SK-N-SH (cell line): ENCODE results near the gene CA9. TPM values are rescaled to one million over a fixed set of nuclear protein-coding genes. Genes with fewer than 3 reads are reported as not detected.

Source experiments
- CTCF ChIA-PET: fragments of 300-600, 350-600 bp; formaldehyde crosslinking; extraction: SDS; loops from one replicate; lab custom pipeline; 2021; lab: Yijun Ruan, JAX
- POLR2A ChIA-PET: fragments of 350-600 bp; sonication (Branson Sonifier 250); formaldehyde crosslinking; extraction: SDS; loops from one replicate; lab custom pipeline; 2020; ENCODE audit warnings: antibody characterized with exemption, inconsistent platforms; lab: Yijun Ruan, JAX
- DNase-seq: peaks from one replicate; pipeline ENCODE4 v3.0.0; 2012
- H2AFZ ChIP-seq: fragments of 200-600 bp; sonication (generic); 2 replicates; pipeline ENCODE4 v1.8.1; 2016; ENCODE audit warnings: antibody characterized with exemption, mild to moderate bottlenecking, low read depth
- H3F3A ChIP-seq: fragments of 200-600 bp; sonication (generic); replicated peaks from 2 replicates; pipeline ENCODE3; 2016; ENCODE audit warnings: antibody characterized with exemption, mild to moderate bottlenecking; ENCODE audit not compliant: insufficient read depth
- H3K27ac ChIP-seq, 2 experiments: fragments of 200-500 bp in 1 of 2; fragments of 200-600 bp in 1 of 2; sonication (Bioruptor generic) in 1 of 2; sonication (generic), shearing (Covaris generic) in 1 of 2; 2 replicates each; pipeline versions ENCODE4 v1.5.1 to v1.6.1; 2014 to 2016; ENCODE audit warnings: low read depth in 2 of 2, inconsistent platforms in 1 of 2, low read length in 1 of 2, mild to moderate bottlenecking in 1 of 2, mixed read lengths in 1 of 2
- H3K27me3 ChIP-seq: fragments of 200-600 bp; sonication (generic), shearing (Covaris generic); 2 replicates; pipeline ENCODE4 v1.6.1; 2016; ENCODE audit warnings: mixed run types; ENCODE audit not compliant: insufficient read depth
- H3K36me3 ChIP-seq, 2 experiments: fragments of 200-500 bp in 1 of 2; fragments of 200-600 bp in 1 of 2; sonication (Bioruptor generic) in 1 of 2; sonication (generic) in 1 of 2; replicated peaks in 1 of 2; 2 replicates each; pipeline versions ENCODE3 to v1.5.1; 2014 to 2016; ENCODE audit warnings: low read length in 1 of 2, mild to moderate bottlenecking in 1 of 2; ENCODE audit not compliant: insufficient read depth in 2 of 2, control insufficient read depth in 1 of 2
- H3K4me1 ChIP-seq, 2 experiments: fragments of 200-500 bp in 1 of 2; fragments of 200-600 bp in 1 of 2; sonication (Bioruptor generic) in 1 of 2; sonication (generic), shearing (Covaris generic) in 1 of 2; 2 replicates each; pipeline versions ENCODE4 v1.5.1 to v1.6.1; 2014 to 2016; ENCODE audit warnings: low read depth in 1 of 2, low read length in 1 of 2, mixed run types in 1 of 2; ENCODE audit not compliant: insufficient read depth in 2 of 2, control insufficient read depth in 1 of 2
- H3K4me2 ChIP-seq: fragments of 200-600 bp; sonication (generic), shearing (Covaris generic); 2 replicates; pipeline ENCODE4 v1.6.1; 2017; ENCODE audit warnings: mixed run types
- H3K4me3 ChIP-seq, 2 experiments: fragments of 200-500 bp in 1 of 2; fragments of 200-600 bp in 1 of 2; sonication (Bioruptor generic) in 1 of 2; sonication (generic), shearing (Covaris generic) in 1 of 2; 2 replicates each; pipeline versions ENCODE4 v1.5.1 to v1.8.1; 2014 to 2016; ENCODE audit warnings: low read depth in 2 of 2, inconsistent platforms in 1 of 2, low read length in 1 of 2, mild to moderate bottlenecking in 1 of 2, mixed read lengths in 1 of 2, moderate library complexity in 1 of 2
- H3K79me2 ChIP-seq: fragments of 200-600 bp; sonication (generic); 2 replicates; pipeline ENCODE4 v1.8.1; 2017; ENCODE audit warnings: mild to moderate bottlenecking; ENCODE audit not compliant: insufficient read depth
- H3K9ac ChIP-seq: fragments of 200-600 bp; sonication (generic); 2 replicates; pipeline ENCODE4 v1.6.1; 2017; ENCODE audit warnings: mixed run types
- H3K9me2 ChIP-seq: fragments of 200-600 bp; sonication (generic); 2 replicates; pipeline ENCODE4 v1.6.1; 2017; ENCODE audit warnings: mixed run types
- H3K9me3 ChIP-seq: fragments of 200-600 bp; sonication (generic); 2 replicates; pipeline ENCODE4 v1.6.1; 2017; ENCODE audit warnings: mixed run types, mild to moderate bottlenecking, moderate library complexity
- H4K20me1 ChIP-seq: fragments of 200-600 bp; sonication (generic); 2 replicates; pipeline ENCODE4 v1.6.1; 2017; ENCODE audit warnings: mild to moderate bottlenecking, mixed run types; ENCODE audit not compliant: insufficient read depth
- CTCF ChIP-seq: fragments of 200-600 bp; sonication (generic); IDR thresholded peaks from 2 replicates; pipeline ENCODE4 v1.6.1; 2017; ENCODE audit warnings: antibody characterized with exemption, mild to moderate bottlenecking, moderate library complexity
- EZH2phosphoT487 ChIP-seq: fragments of 200-600 bp; sonication (generic); IDR thresholded peaks from 2 replicates; pipeline ENCODE4 v1.6.1; 2017; ENCODE audit warnings: low read depth, mixed run types, mild to moderate bottlenecking, antibody characterized with exemption, moderate library complexity, borderline replicate concordance
- JUND ChIP-seq: IDR thresholded peaks from 2 replicates; pipeline ENCODE4 v1.4.0; 2012
- NFIC ChIP-seq: IDR thresholded peaks from 2 replicates; pipeline ENCODE4 v1.4.0; 2012; ENCODE audit warnings: borderline replicate concordance
- NRF1 ChIP-seq: IDR thresholded peaks from 2 replicates; pipeline ENCODE4 v1.6.1; 2012; ENCODE audit warnings: low read depth, mild to moderate bottlenecking, low read length
- POLR2AphosphoS5 ChIP-seq: IDR thresholded peaks from 2 replicates; pipeline ENCODE4 v1.6.1; 2012; ENCODE audit warnings: low read depth, low read length
- RAD21 ChIP-seq: IDR thresholded peaks from 2 replicates; pipeline ENCODE4 v1.6.1; 2012; ENCODE audit warnings: mild to moderate bottlenecking, low read length
- SMC3 ChIP-seq: IDR thresholded peaks from 2 replicates; pipeline ENCODE4 v1.6.1; 2012; ENCODE audit warnings: low read depth, low read length, improper control_type of control experiment
- TAF1 ChIP-seq: IDR thresholded peaks from 2 replicates; pipeline ENCODE4 v1.6.1; 2012; ENCODE audit warnings: low read depth, mild to moderate bottlenecking, low read length, moderate library complexity, borderline replicate concordance
- YY1 ChIP-seq: IDR thresholded peaks from 2 replicates; pipeline ENCODE4 v1.4.0; 2012; ENCODE audit warnings: low read depth, mild to moderate bottlenecking
- WGBS: methylation state at CpG from one replicate; pipeline ENCODE4 v1.1.6; 2017; ENCODE audit warnings: low lambda C conversion rate; 5-methylcytosine and 5-hydroxymethylcytosine counted together
- polyA plus RNA-seq, 3 experiments: library from polyadenylated mRNA; depleted of rRNA; stranded (reverse); fragments of >200 nt; gene quantifications; 2 replicates each; pipeline ENCODE4 v1.2.3, GENCODE V29; 2012
- TF ChIP-seq, protein P1 (sequence below): IDR thresholded peaks from 2 replicates; pipeline ENCODE4 v1.6.1; 2012; ENCODE audit warnings: mild to moderate bottlenecking, low read depth, low read length, moderate library complexity

The CA9 gene
- polyA plus RNA-seq, 1 of the 3 experiments (the other 2 are of a cell fraction) = 1.4 TPM

- H3K4me3 ChIP-seq = no peak overlapping the region; a peak in 1 of 4 replicates
- no peaks in the 10 kb centered on the region for H3K27me3 ChIP-seq
- no peaks in the 10 kb centered on the region for H3K9me2 ChIP-seq
- H3K4me1 ChIP-seq = 0 out of 4 replicates have a peak, but pooled peaks cover 0 to 1% of the 10 kb centered on the region in 2 experiments
- H3K4me2 ChIP-seq = no peak overlapping the region
- POLR2A ChIA-PET = interaction anchor here (0.7 to 1.2 kb wide), 5 partner anchors 9 to 36 kb away, joined by 3 to 4 read pairs (median 4); partner anchors contain the start of genes CREB3 and TLN1
- no peaks in the 10 kb centered on the region for H4K20me1 ChIP-seq
- peak; percentile 85 for DNase-seq
- no peak overlapping the region for H2AFZ ChIP-seq
- H3K9me3 ChIP-seq = no peaks in the 10 kb centered on the region
- H3F3A ChIP-seq = peaks cover 61% of the 10 kb centered on the region
- peak overlapping the region in 1 of 2 experiments; percentile 77; a peak in 1 of 4 replicates for H3K27ac ChIP-seq
- peaks cover 35 to 53% of the 10 kb centered on the region in 2 experiments for H3K36me3 ChIP-seq
- H3K79me2 ChIP-seq = no peaks in the 10 kb centered on the region
- CTCF ChIA-PET = interaction anchor here (0.9 to 8.3 kb wide), 33 partner anchors 9 to 1032 kb away, joined by 3 to 183 read pairs (median 8); partner anchors contain the start of genes ARHGEF39, CCDC107, CREB3 and GBA2
- 29% methylated on average over 8 of the region's 9 CpGs for WGBS
- no peak overlapping the region for H3K9ac ChIP-seq
- TF ChIP-seq SMC3 = peak; percentile 47; the same call in 1 of the 2 replicates
- no peak for TF ChIP-seq YY1
- no peak for TF ChIP-seq TAF1
- no peak for TF ChIP-seq POLR2AphosphoS5
- no peak for TF ChIP-seq NRF1
- TF ChIP-seq, protein P1, sequence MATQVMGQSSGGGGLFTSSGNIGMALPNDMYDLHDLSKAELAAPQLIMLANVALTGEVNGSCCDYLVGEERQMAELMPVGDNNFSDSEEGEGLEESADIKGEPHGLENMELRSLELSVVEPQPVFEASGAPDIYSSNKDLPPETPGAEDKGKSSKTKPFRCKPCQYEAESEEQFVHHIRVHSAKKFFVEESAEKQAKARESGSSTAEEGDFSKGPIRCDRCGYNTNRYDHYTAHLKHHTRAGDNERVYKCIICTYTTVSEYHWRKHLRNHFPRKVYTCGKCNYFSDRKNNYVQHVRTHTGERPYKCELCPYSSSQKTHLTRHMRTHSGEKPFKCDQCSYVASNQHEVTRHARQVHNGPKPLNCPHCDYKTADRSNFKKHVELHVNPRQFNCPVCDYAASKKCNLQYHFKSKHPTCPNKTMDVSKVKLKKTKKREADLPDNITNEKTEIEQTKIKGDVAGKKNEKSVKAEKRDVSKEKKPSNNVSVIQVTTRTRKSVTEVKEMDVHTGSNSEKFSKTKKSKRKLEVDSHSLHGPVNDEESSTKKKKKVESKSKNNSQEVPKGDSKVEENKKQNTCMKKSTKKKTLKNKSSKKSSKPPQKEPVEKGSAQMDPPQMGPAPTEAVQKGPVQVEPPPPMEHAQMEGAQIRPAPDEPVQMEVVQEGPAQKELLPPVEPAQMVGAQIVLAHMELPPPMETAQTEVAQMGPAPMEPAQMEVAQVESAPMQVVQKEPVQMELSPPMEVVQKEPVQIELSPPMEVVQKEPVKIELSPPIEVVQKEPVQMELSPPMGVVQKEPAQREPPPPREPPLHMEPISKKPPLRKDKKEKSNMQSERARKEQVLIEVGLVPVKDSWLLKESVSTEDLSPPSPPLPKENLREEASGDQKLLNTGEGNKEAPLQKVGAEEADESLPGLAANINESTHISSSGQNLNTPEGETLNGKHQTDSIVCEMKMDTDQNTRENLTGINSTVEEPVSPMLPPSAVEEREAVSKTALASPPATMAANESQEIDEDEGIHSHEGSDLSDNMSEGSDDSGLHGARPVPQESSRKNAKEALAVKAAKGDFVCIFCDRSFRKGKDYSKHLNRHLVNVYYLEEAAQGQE = no peak
- TF ChIP-seq CTCF = peak; percentile 86
- TF ChIP-seq NFIC = no peak
- TF ChIP-seq EZH2phosphoT487 = no peak
- TF ChIP-seq RAD21 = peak; percentile 55
- no peak for TF ChIP-seq JUND
- TF ChIP-seq, all 33 proteins: peak for 3
Observed at GRCh38 chr9:35696520-35697215, 22.9 kb downstream of the CA9 start.
